Mucosa of descending colon (tissue), 3 donors: Measurements from ENCODE around the gene PHF3. TPM values are rescaled to one million over a fixed set of nuclear protein-coding genes. Genes with fewer than 3 reads are reported as not detected.
A peak's percentile ranks its signal among the peaks of the same experiment; 100 is the strongest.

Experiments
- ATAC-seq: fragments of 200-7000 bp; cut with Tn5 transposase; one replicate; pipeline ENCODE4 v1.9.1; 2020; ENCODE audit warnings: mild to moderate bottlenecking, moderate library complexity
- DNase-seq, 3 donors: peaks; one replicate each; pipeline ENCODE4 v3.0.0-alpha.2; 2020
- H3K36me3 ChIP-seq: fragments of 200-600 bp; one replicate; pipeline ENCODE4 v1.8.0; 2021; ENCODE audit warnings: low read depth, mild to moderate bottlenecking
- H3K4me1 ChIP-seq: fragments of 200-600 bp; one replicate; pipeline ENCODE4 v1.8.0; 2021; ENCODE audit warnings: low read depth, mild to moderate bottlenecking
- H3K4me3 ChIP-seq: fragments of 200-600 bp; one replicate; pipeline ENCODE4 v1.8.0; 2021; ENCODE audit warnings: mild to moderate bottlenecking
- H3K9me3 ChIP-seq: fragments of 200-600 bp; one replicate; pipeline ENCODE4 v1.8.0; 2021; ENCODE audit warnings: mild to moderate bottlenecking
- CTCF ChIP-seq: fragments of 200-600 bp; IDR thresholded peaks from one replicate; pipeline ENCODE4 v1.8.0; 2022; ENCODE audit warnings: antibody characterized with exemption, mild to moderate bottlenecking
- intact Hi-C, 2 donors: fragments of 100-400 bp; cut with DNase I in 1 of 2; cut with micrococcal nuclease in 1 of 2; formaldehyde crosslinking; loops; one replicate each; pipeline versions ENCODE4 v1.11.0 to v1.11.1; 2022; cut with DNase I, micrococcal nuclease
- total RNA-seq, 3 donors: library from RNA; stranded (reverse); fragmentation: NEBNext Ultra II Directional in 2 of 3; extraction: Animal tissue kit (Norgen Biotek cat#: 25700) in 2 of 3; gene quantifications; one replicate each; pipeline versions ENCODE4 v1.2.1 to v1.2.4, GENCODE V29; 2021 to 2023
- donor health status: DM: no; HTN: no; CAD: no; lungs with moderate emphysema.
- donor health status: DM: no; HTN: no; CAD: no.
- donor health status: DM: no; HTN: yes; CAD: no.

PHF3 gene
- total RNA-seq, 3 donors from 2014 or later = 49.7 to 78.0 (median 75.8) TPM

DNA sequence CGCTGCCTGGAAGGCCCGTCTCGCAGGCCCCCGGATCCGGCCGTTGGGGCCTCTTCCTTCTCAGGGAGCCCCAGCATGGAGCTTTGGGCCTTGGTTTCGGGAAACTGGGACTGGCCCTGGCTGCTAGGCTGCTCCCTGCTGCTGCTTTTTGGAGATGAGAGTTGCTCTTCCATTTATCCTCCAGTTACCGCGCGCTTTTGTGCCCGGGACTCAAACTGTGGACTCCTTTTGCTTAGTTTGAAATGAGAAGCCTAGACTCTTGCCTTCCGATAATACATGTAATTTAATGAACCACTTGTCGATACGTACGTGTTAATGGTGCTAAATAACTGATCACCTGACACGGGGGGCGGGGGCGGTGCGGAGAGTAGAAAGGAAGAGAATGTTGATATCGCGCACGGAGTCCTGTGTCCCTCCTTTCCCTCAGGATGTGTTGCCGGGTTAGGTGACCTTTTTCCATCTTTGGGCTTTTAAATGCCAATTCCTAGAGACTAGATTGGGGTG is 968 bp downstream of the PHF3 start:
- Histone ChIP-seq H3K9me3 (no peaks in the 10 kb centered on the region), H3K4me3 (peak overlapping the region; percentile 88), H3K36me3 (peaks cover 4% of the 10 kb centered on the region), H3K4me1 (peaks cover 36% of the 10 kb centered on the region)
- TF ChIP-seq CTCF = no peak
- ATAC-seq (peak; percentile 29), DNase-seq (peak; percentile 73 to 87 (median 80))
- intact Hi-C loops = loop anchor here in 1 of 2 donors (5.0 kb wide), 1 partner anchor 36 kb away; no protein-coding TSS in a partner anchor

- intact Hi-C loops = loop anchor here in 1 of 2 donors (5.0 kb wide), 1 partner anchor 34 kb away; no protein-coding TSS in a partner anchor
- Histone ChIP-seq H3K9me3 (no peaks in the 10 kb centered on the region), H3K36me3 (peaks cover 4% of the 10 kb centered on the region), H3K4me3 (no peak overlapping the region), H3K4me1 (peaks cover 36% of the 10 kb centered on the region)
- TF ChIP-seq CTCF = no peak
- DNase-seq (no peak), ATAC-seq (no peak)
Observed at GRCh38 chr6:63637865-63638445, 2.4 kb downstream of the PHF3 start.

- ATAC-seq = no peak
- peaks cover 42% of the 10 kb centered on the region for H3K4me1 ChIP-seq
Observed at GRCh38 chr6:63640062-63640461, 4.5 kb downstream of the PHF3 start.

GRCh38 chr6:63643862-63644261 is 8.3 kb downstream of the PHF3 start:
- no peaks in the 10 kb centered on the region for H3K36me3 ChIP-seq
- DNase-seq (no peak), ATAC-seq (no peak)
- TF ChIP-seq CTCF = no peak
- H3K4me3 ChIP-seq = no peak overlapping the region
- peaks cover 31% of the 10 kb centered on the region for H3K4me1 ChIP-seq
- no peaks in the 10 kb centered on the region for H3K9me3 ChIP-seq
- intact Hi-C loops = no loop called here

More at GRCh38 chr6:63640062-63640461, 4.5 kb downstream of the PHF3 start:
- DNase-seq = no peak
- Histone ChIP-seq H3K4me3 (no peak overlapping the region), H3K36me3 (peaks cover 4% of the 10 kb centered on the region), H3K9me3 (no peaks in the 10 kb centered on the region)
- intact Hi-C loops = no loop called here
- no peak for TF ChIP-seq CTCF

- peaks cover 21% of the 10 kb centered on the region for H3K4me1 ChIP-seq
- ATAC-seq = peak; percentile 44
- no peak overlapping the region for H3K4me3 ChIP-seq
- no peak for DNase-seq
- no peak for TF ChIP-seq CTCF
- no peaks in the 10 kb centered on the region for H3K36me3 ChIP-seq
- no peaks in the 10 kb centered on the region for H3K9me3 ChIP-seq
- intact Hi-C loops = no loop called here
Observed at GRCh38 chr6:63644668-63645326, 9.2 kb downstream of the PHF3 start.
